K562 (cell line): ENCODE measurements around the gene ZBP1. TPM values are rescaled to one million over a fixed set of nuclear protein-coding genes. Genes with fewer than 3 reads are reported as not detected.

Experiments
- ATAC-seq: fragments of 200-7000 bp; cut with Tn5 transposase; 3 replicates; pipeline ENCODE4 v1.9.1; 2020; ENCODE audit warnings: moderate library complexity
- BruUV-seq: library from RNA; stranded (reverse); fragments of 400-500 nt; replicated peaks from 2 replicates; lab custom pipeline; 2021; lab: Mats Ljungman, UMichigan
- CTCF ChIA-PET: fragments of 300-600 bp; formaldehyde crosslinking; extraction: SDS; loops from one replicate; lab custom pipeline; 2021; ENCODE audit warnings: low intra/inter-chr PET ratio; lab: Yijun Ruan, JAX
- POLR2A ChIA-PET: fragments of 300-600, 350-650 bp; sonication (Branson Sonifier 250); formaldehyde crosslinking; extraction: SDS; loops from one replicate; lab custom pipeline; 2021; ENCODE audit warnings: antibody characterized with exemption, inconsistent platforms; lab: Yijun Ruan, JAX
- DNase-seq, 4 experiments: peaks; one replicate each; pipeline versions ENCODE4 v3.0.0 to v3.0.0-alpha.2; 2011 to 2018; ENCODE audit warnings: low spot score in 3 of 4, mixed read lengths in 3 of 4; ENCODE audit errors: extremely low read depth in 1 of 4
- FAIRE-seq: peaks from 2 replicates; lab custom pipeline; 2011; peaks lifted over from hg19 to GRCh38; lab: Jason Lieb, UNC
- H2AFZ ChIP-seq: 2 replicates; pipeline ENCODE4 v1.6.0; 2011; ENCODE audit warnings: low read depth, low read length, control low read depth, inconsistent platforms
- H3K27ac ChIP-seq: fragments of 200-600 bp; 3 replicates; pipeline ENCODE4 v1.8.0; 2011; ENCODE audit warnings: low read depth, mild to moderate bottlenecking, control low read depth, inconsistent platforms, low read length, moderate library complexity, mixed read lengths; ENCODE audit errors: extremely low read depth
- H3K27me3 ChIP-seq, 2 experiments: fragments of 300-600 bp in 1 of 2; 2 replicates in 1 of 2; 3 replicates in 1 of 2; pipeline versions ENCODE4 v1.6.0 to v1.8.0; 2011; ENCODE audit warnings: inconsistent platforms in 2 of 2, low read length in 2 of 2, mild to moderate bottlenecking in 1 of 2, mixed read lengths in 1 of 2, moderate library complexity in 1 of 2; ENCODE audit not compliant: control insufficient read depth in 2 of 2, insufficient read depth in 2 of 2
- H3K36me3 ChIP-seq: fragments of 300-600 bp; 3 replicates; pipeline ENCODE4 v1.8.0; 2011; ENCODE audit warnings: mild to moderate bottlenecking, low read length, inconsistent platforms; ENCODE audit not compliant: control insufficient read depth, insufficient read depth
- H3K4me1 ChIP-seq, 2 experiments: fragments of 200-600 bp in 1 of 2; replicated peaks in 1 of 2; 2 replicates in 1 of 2; 3 replicates in 1 of 2; pipeline versions ENCODE4 v1.5.1 to v1.8.0; 2011; ENCODE audit warnings: inconsistent platforms in 2 of 2, low read length in 2 of 2, mild to moderate bottlenecking in 1 of 2, mixed read lengths in 1 of 2, moderate library complexity in 1 of 2; ENCODE audit not compliant: control insufficient read depth in 2 of 2, insufficient read depth in 2 of 2
- H3K4me2 ChIP-seq: 2 replicates; pipeline ENCODE4 v1.6.1; 2011; ENCODE audit warnings: low read length, control low read depth, inconsistent platforms, mixed read lengths; ENCODE audit not compliant: insufficient read depth
- H3K4me3 ChIP-seq: fragments of 200-600 bp; sonication (generic), shearing (Covaris generic); 2 replicates; pipeline ENCODE4 v1.5.1; 2016; ENCODE audit warnings: control low read depth, inconsistent platforms
- H3K79me2 ChIP-seq: fragments of 200-600 bp; 3 replicates; pipeline ENCODE4 v1.8.0; 2011; ENCODE audit warnings: low read length, inconsistent platforms; ENCODE audit not compliant: control insufficient read depth, insufficient read depth
- H3K9ac ChIP-seq, 2 experiments: 2 replicates each; pipeline versions ENCODE4 v1.6.0 to v1.6.1; 2011; ENCODE audit warnings: low read depth in 2 of 2, low read length in 2 of 2, control low read depth in 1 of 2, inconsistent platforms in 1 of 2, mild to moderate bottlenecking in 1 of 2, mixed read lengths in 1 of 2; ENCODE audit not compliant: insufficient read depth in 1 of 2
- H3K9me1 ChIP-seq: one replicate; pipeline ENCODE4 v1.6.0; 2011; ENCODE audit warnings: inconsistent platforms, mild to moderate bottlenecking, low read length, moderate library complexity; ENCODE audit not compliant: control insufficient read depth, insufficient read depth
- H3K9me3 ChIP-seq: replicated peaks from 2 replicates; pipeline ENCODE4 v1.5.1; 2011; ENCODE audit warnings: low read depth, low read length, inconsistent platforms; ENCODE audit not compliant: control insufficient read depth, insufficient read depth
- H4K20me1 ChIP-seq: replicated peaks from 2 replicates; pipeline ENCODE4 v1.6.1; 2011; ENCODE audit warnings: low read length, inconsistent platforms, mixed read lengths; ENCODE audit not compliant: control insufficient read depth, insufficient read depth
- ETS2 ChIP-seq: IDR thresholded peaks from 2 replicates; pipeline ENCODE4 v1.6.1; 2016; ENCODE audit warnings: borderline replicate concordance, missing genetic modification characterization, mild to moderate bottlenecking, moderate library complexity, missing compliant biosample characterization; ENCODE audit not compliant: poor library complexity, severe bottlenecking
- EWSR1 ChIP-seq: fragments of 450-650 bp; IDR thresholded peaks from 2 replicates; pipeline ENCODE4 v1.6.1; 2018; ENCODE audit warnings: borderline replicate concordance, mild to moderate bottlenecking, low read depth, moderate library complexity; ENCODE audit not compliant: partially characterized antibody
- MAFF ChIP-seq: IDR thresholded peaks from 2 replicates; pipeline ENCODE4 v1.6.1; 2012; ENCODE audit warnings: low read length, improper control_type of control experiment
- NR3C1 ChIP-seq: sonication (generic); formaldehyde crosslinking; IDR thresholded peaks from 2 replicates; pipeline ENCODE4 v1.8.1; 2022; ENCODE audit warnings: missing genetic modification reagents
- RFX1 ChIP-seq: fragments of 450-650 bp; IDR thresholded peaks from 2 replicates; pipeline ENCODE4 v1.6.1; 2016; ENCODE audit warnings: mild to moderate bottlenecking, moderate library complexity
- SMC3 ChIP-seq: conservative IDR thresholded peaks from 2 replicates; pipeline ENCODE4 v1.6.1; 2011; ENCODE audit warnings: low read depth, low read length, improper control_type of control experiment; ENCODE audit not compliant: insufficient read depth
- STAT5A ChIP-seq: IDR thresholded peaks from 2 replicates; pipeline ENCODE4 v1.6.1; 2012; ENCODE audit warnings: low read length, inconsistent platforms, borderline replicate concordance
- ZNF12 ChIP-seq: sonication (generic); formaldehyde crosslinking; IDR thresholded peaks from 2 replicates; pipeline ENCODE4 v1.4.0; 2020; ENCODE audit warnings: mild to moderate bottlenecking, missing genetic modification reagents
- ZNF197 ChIP-seq: fragments of 200-800 bp; sonication (Bioruptor generic); IDR thresholded peaks from 2 replicates; pipeline ENCODE4 v1.6.1; 2016; ENCODE audit warnings: low read depth, missing genetic modification characterization, missing compliant biosample characterization
- ZNF316 ChIP-seq: fragments of 450-650 bp; IDR thresholded peaks from 2 replicates; pipeline ENCODE4 v1.6.1; 2016
- ZNF408 ChIP-seq: fragments of 250-450 bp; sonication (Bioruptor Pico); IDR thresholded peaks from 2 replicates; pipeline ENCODE4 v1.4.0; 2020; ENCODE audit warnings: low read depth, mild to moderate bottlenecking, moderate library complexity
- WGBS: fragments of 100-300 bp; shearing (Covaris generic); methylation state at CpG from one replicate; pipeline ENCODE4 v1.1.6; 2016; ENCODE audit warnings: low coverage, mixed read lengths; ENCODE audit not compliant: insufficient coverage; ENCODE audit errors: missing lambda C conversion rate; 5-methylcytosine and 5-hydroxymethylcytosine counted together
- in situ Hi-C: fragments of 300-500 bp; cut with MboI; formaldehyde crosslinking; loops from 4 replicates; pipeline ENCODE4 v1.15.0; 2018; ENCODE audit warnings: inconsistent platforms, mixed read lengths
- intact Hi-C: fragments of 100-400 bp; cut with micrococcal nuclease; formaldehyde crosslinking; loops from 2 replicates; pipeline ENCODE4 v1.14.2; 2022
- polyA plus RNA-seq, 8 experiments: library from polyadenylated mRNA; depleted of rRNA in 4 of 8; stranded (reverse) in 5 of 8; unstranded in 3 of 8; fragments of >200 nt; fragmentation: Nextera tagmentation in 2 of 8; fragmentation: Illumina TruSeq in 1 of 8; extraction: Ambion mirVana in 2 of 8; extraction: Trizol in 1 of 8; gene quantifications; 2 replicates each; pipeline versions ENCODE4 v1.2.1 to v1.2.3, GENCODE V29; 2011 to 2014; ENCODE audit warnings: inconsistent platforms in 1 of 8, missing spikeins in 1 of 8
- total RNA-seq, 7 experiments: library from RNA; depleted of rRNA in 6 of 7; stranded (reverse); fragments of >200 nt in 6 of 7; fragmentation: Illumina TruSeq in 2 of 7; extraction: Trizol in 2 of 7; gene quantifications; 2 replicates each; pipeline versions ENCODE4 v1.2.1 to v1.2.3, GENCODE V29; 2011 to 2021; ENCODE audit warnings: low replicate concordance in 1 of 7
- TF ChIP-seq, protein P1 (sequence below): fragments of 250-450 bp; sonication (Bioruptor Pico); IDR thresholded peaks from 2 replicates; pipeline ENCODE4 v1.8.0; 2021; ENCODE audit warnings: moderate library complexity, mild to moderate bottlenecking, inconsistent platforms
- TF ChIP-seq, protein P2 (sequence below): sonication (generic); formaldehyde crosslinking; IDR thresholded peaks from 2 replicates; pipeline ENCODE4 v1.8.0; 2023; ENCODE audit warnings: mild to moderate bottlenecking, missing genetic modification reagents
- TF ChIP-seq, protein P3 (sequence below): sonication (generic); formaldehyde crosslinking; IDR thresholded peaks from 2 replicates; pipeline ENCODE4 v1.5.0; 2020; ENCODE audit warnings: missing genetic modification reagents
- TF ChIP-seq, protein P4 (sequence below): sonication (generic); formaldehyde crosslinking; IDR thresholded peaks from 2 replicates; pipeline ENCODE4 v1.8.0; 2022; ENCODE audit warnings: missing genetic modification reagents, mild to moderate bottlenecking, moderate library complexity, borderline replicate concordance

ZBP1 gene
- total and polyA plus RNA-seq, 9 of the 15 experiments (the other 6 are each of a cell fraction or from before 2014, with no cell fraction given) = not detected

DNA sequence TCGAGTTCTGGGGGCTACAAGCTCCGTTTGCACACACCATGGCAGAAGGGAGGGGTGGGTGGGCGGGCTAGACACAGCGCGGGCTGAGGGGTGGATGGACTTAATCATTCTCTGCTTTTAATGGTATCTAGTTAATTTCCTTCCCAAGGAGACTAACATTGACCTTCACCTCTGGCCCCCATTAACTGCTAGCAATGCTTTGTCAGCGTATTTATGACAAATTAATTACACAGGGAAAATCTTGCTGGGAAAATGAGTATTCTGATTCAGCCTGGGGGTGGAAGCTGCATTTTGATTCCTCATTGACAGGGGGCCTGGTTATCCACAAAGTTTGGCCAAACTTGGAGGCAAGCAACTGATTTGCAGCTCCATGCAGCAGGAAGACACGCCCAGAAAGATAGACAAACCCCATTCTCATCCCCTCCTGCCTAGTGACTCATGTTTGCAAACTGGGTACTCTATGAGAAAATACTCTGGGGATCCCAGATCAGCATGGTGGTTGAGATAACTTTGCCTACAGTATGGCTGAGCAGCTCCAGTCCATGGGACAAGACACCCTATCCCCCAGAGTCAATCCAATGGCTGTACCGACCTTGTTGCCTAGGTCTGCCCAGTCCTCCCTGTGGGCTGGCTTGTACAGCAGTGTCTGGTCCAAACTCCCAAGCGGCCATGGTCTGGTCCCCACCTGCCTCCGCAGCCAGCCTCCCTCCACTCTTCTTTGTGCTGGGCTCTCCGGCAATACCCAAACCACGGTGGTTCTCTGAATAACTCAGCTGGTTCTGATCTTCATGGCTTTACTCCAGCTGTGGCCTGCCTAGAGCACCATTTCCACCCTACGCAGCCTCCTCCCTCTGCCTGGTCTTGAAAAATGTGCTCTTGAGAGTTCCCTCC, 19.7 kb downstream of the ZBP1 start:
- Histone ChIP-seq H3K36me3 (no peaks in the 10 kb centered on the region), H3K27me3 (peaks cover 6 to 54% of the 10 kb centered on the region in 2 experiments; a peak in 3 of 5 replicates), H2AFZ (no peak overlapping the region), H3K4me1 (peaks cover 4 to 10% of the 10 kb centered on the region in 2 experiments; a peak in 4 of 5 replicates), H3K9me3 (peaks cover 7% of the 10 kb centered on the region; the same call in 1 of the 2 replicates), H3K27ac (no peak overlapping the region), H3K9me1 (no peaks in the 10 kb centered on the region), H3K79me2 (no peaks in the 10 kb centered on the region), H4K20me1 (0 out of 2 replicates have a peak, but pooled peaks cover 10% of the 10 kb centered on the region), H3K9ac (no peak overlapping the region), H3K4me3 (no peak overlapping the region), H3K4me2 (no peak overlapping the region)
- POLR2A ChIA-PET = interaction anchor here (0.6 to 1.8 kb wide), 6 partner anchors 10 to 156 kb away, joined by 3 to 6 read pairs (median 4); no protein-coding TSS in a partner anchor
- WGBS = 4% methylated on average over 10 of the region's 13 CpGs
- CTCF ChIA-PET = no interaction called here
- DNase-seq (no peak), FAIRE-seq (peak; percentile 42), ATAC-seq (no peak)
- in situ Hi-C loops (loop anchor here (25.0 kb wide), 1 partner anchor 612 kb away; no protein-coding TSS in a partner anchor), intact Hi-C loops (no loop called here)
- no TSS peak for BruUV-seq
- TF ChIP-seq EWSR1 (no peak), ZNF316 (peak; percentile 43; the same call in 1 of the 2 replicates), STAT5A (no peak), NR3C1 (CRISPR knock-in tag) (no peak), MAFF (peak; percentile 40), RFX1 (no peak), ZNF197 (CRISPR knock-in tag) (no peak), ETS2 (no peak), SMC3 (no peak), ZNF12 (no peak), ZNF408 (no peak)
- TF ChIP-seq, protein P1, sequence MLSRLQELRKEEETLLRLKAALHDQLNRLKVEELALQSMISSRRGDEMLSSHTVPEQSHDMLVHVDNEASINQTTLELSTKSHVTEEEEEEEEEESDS (CRISPR knock-in tag) = no peak
- TF ChIP-seq, protein P2, sequence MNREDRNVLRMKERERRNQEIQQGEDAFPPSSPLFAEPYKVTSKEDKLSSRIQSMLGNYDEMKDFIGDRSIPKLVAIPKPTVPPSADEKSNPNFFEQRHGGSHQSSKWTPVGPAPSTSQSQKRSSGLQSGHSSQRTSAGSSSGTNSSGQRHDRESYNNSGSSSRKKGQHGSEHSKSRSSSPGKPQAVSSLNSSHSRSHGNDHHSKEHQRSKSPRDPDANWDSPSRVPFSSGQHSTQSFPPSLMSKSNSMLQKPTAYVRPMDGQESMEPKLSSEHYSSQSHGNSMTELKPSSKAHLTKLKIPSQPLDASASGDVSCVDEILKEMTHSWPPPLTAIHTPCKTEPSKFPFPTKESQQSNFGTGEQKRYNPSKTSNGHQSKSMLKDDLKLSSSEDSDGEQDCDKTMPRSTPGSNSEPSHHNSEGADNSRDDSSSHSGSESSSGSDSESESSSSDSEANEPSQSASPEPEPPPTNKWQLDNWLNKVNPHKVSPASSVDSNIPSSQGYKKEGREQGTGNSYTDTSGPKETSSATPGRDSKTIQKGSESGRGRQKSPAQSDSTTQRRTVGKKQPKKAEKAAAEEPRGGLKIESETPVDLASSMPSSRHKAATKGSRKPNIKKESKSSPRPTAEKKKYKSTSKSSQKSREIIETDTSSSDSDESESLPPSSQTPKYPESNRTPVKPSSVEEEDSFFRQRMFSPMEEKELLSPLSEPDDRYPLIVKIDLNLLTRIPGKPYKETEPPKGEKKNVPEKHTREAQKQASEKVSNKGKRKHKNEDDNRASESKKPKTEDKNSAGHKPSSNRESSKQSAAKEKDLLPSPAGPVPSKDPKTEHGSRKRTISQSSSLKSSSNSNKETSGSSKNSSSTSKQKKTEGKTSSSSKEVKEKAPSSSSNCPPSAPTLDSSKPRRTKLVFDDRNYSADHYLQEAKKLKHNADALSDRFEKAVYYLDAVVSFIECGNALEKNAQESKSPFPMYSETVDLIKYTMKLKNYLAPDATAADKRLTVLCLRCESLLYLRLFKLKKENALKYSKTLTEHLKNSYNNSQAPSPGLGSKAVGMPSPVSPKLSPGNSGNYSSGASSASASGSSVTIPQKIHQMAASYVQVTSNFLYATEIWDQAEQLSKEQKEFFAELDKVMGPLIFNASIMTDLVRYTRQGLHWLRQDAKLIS (CRISPR knock-in tag) = no peak
- TF ChIP-seq, protein P3, sequence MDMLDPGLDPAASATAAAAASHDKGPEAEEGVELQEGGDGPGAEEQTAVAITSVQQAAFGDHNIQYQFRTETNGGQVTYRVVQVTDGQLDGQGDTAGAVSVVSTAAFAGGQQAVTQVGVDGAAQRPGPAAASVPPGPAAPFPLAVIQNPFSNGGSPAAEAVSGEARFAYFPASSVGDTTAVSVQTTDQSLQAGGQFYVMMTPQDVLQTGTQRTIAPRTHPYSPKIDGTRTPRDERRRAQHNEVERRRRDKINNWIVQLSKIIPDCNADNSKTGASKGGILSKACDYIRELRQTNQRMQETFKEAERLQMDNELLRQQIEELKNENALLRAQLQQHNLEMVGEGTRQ = no peak
- TF ChIP-seq, protein P4, sequence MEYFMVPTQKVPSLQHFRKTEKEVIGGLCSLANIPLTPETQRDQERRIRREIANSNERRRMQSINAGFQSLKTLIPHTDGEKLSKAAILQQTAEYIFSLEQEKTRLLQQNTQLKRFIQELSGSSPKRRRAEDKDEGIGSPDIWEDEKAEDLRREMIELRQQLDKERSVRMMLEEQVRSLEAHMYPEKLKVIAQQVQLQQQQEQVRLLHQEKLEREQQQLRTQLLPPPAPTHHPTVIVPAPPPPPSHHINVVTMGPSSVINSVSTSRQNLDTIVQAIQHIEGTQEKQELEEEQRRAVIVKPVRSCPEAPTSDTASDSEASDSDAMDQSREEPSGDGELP (CRISPR knock-in tag) = no peak
